ENCODE measurements around the gene ITPR1. TPM values are rescaled to one million over a fixed set of nuclear protein-coding genes. Genes with fewer than 3 reads are reported as not detected.

The ITPR1 gene
- total RNA-seq, 1 donor from 2014 or later, result 25.9 TPM

DNA sequence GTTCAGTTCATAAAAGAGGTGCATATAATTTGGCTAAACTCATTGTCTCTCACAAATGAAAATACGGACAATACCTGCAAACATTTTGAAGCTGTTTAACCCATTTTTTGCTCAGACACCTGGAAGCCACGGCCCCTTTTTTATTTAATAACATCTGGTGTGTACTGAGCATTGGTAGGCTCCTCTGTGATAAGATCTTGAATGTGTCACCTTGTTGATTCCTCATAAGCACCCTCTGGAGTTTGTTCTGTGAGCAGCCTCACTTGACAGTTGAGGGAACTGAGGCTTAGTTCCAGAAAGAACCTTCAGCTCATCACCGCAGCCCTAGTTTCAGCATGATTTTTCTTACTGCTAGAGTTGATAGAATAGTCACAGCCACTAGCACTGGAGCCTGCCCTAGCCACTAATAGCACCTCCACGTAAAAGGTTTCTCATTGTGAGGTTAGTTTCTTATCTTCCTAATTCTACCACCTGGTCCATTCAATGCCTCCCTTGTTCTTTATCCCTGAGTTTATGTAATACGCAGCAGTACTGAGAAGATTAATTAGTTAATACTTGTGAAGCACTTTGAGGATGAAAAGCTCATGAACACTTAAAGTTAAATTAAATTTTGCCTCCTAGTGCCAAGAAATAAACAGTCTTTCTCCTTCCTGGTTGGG, 71.9 kb downstream of the ITPR1 start:
- DNase-seq (ENCODE audit: low read depth), result no peak

DNA sequence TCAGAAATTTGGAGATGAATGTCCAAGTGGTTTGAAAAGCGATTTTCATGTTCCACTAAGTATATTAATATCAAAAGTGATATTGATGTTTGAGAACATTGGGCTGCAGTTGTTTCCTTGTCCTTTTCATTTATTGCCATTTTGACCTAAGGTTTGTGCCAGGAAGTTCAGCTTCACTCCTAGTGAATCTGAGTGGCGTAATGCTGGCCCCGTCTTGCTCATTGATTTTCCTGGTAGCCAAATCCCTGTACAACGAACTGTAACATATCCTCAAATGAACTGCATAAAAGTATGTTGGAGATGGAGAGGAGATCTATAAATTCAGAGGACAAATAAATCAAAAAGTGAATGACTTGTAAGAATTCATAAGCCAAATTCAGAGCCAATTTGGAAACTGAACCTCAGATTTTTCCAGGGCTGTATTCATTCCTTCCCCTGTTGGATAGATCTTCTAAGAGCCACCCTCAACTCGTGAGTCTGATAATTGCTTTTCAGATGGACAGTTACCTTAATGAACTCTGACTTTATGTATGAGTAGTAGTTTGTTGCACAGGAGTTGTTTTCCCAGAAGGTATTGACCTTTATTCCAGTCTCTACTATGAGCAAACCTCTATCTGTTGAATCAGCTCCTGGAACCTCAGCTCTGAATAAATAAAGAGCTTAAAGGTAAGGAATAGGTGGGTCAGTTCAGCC, 72.8 kb downstream of the ITPR1 start:
- DNase-seq (ENCODE audit: low read depth), result no peak

DNA sequence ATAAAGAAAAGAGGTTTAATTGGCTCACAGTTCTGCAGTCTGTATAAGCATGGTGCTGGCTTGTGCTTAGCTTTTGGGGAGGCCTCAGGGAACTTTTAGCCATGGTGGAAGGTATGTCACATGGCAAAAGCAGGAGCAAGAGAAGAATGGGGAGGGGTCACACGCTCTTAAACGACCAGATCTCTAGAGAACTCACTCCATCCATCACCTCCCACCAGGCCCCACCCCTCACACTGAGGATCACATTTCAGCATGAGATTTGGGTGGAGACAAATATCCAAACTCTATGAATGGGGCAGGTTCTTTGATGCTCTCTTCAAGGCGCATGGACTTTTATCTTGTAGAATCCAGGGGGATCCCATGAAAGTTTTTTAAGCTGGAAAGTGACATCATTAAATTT, 75.7 kb downstream of the ITPR1 start:
- no peak for DNase-seq (ENCODE audit: low read depth)

DNA sequence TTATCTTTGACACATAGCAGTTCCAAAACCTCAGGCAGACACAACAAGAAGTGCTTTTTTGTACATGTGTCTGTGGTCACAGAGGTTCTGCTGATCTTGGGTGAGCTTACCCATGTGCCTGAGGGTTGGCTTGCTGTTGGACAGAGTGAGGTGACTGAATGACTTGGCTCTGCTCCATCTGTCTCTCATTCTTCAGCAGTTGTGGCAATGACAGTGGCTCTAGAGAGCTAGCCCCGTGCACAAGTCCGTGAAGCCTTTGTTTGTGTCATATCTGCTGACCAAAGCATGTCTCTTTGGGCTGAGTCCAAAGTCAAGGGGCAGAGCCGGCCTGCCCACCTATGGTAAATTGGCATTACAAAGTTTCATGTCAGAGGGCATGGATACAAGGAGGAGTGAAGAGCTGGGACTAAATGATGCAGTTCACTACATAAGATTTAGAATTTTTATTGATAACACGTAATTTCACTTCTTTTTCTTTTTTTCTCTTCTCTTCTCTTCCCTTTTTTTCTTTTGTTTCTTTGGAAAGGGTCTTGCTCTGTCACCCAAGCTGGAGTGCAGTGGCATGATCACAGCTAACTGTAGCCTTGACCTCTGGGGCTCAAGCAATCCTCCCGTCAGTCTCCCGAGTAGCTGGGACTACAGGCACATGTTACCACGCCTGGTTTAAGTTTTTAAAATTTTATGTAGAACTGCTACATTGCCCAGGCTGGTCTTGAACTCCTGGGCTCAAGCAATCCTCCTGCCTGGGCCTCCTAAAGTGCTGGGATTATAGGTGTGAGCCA, 77.9 kb downstream of the ITPR1 start:
- DNase-seq (ENCODE audit: low read depth), result peak; percentile 57

DNA sequence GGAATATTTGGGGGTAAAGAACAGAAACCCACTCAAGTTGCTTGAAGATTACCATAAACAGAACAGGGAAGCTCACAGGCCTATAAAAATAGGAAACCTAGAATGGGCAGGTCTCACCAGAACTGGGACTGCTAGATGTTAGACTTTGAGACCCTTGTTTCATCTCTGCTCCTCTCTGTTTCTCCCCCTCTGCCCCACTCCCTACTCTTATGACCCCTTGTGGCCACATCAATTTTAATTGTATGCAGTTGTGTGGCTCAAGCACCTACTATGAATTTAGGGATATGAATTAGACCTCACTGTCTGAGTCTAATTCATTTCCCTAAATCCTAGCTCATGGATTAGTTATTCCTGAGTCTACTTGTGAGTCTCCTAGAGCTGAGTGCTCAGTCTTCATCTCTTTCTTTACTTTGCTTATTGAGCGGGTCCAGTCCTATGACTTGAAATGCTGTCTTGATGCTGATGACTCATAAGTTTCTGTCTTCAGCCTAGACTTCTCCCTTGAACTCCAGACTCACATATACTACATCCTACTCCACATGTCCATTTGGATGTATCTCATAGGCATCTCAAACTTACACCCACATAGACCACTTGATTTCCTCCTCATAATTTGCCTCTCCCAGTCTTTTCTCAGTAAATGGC, 78.7 kb downstream of the ITPR1 start:
- no peak for DNase-seq (ENCODE audit: low read depth)

DNA sequence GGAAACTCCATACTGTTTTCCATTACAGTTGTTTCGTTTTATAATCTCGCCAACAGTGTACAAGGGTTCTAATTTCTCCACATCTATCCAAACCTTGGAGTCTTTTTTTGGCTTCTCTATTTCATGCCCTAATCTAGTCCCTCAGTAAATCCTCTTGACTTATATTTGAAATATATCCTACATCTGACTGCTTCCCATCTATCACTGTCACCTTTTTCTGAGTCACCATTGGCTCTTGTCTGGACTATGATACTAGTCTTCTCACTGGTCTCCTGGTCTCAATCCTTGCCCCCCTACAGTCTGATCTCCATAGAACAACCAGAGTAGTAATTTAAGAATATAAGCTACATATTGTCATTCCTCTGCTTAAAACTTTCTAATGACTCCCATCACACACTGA, 80.0 kb downstream of the ITPR1 start:
- no peak for DNase-seq (ENCODE audit: low read depth)

DNA sequence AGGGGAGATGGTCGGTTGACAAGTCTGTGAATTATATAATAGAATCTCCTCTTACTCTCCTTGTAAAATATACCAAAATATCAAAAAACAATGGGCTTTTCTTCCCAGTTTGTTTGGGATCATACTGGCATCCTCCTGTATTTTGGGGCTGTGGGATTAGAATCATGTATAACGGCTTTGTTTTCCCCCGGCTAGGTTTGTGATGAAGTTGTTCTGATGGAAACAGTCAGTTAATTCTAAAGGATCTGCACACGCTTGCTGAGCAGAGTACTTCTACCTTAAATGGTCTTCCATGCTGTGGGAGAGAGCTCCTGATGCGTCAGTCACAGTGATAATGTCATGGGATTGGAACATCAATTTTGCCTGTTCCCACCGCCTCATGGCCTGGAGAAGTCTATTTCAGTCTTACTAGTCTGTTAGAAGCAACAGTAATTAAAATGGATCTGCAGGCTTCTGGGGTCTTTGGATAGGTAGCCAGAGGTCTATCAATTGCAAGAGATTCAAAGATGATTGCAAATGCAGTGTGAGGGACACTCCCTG, 81.3 kb downstream of the ITPR1 start:
- no peak for DNase-seq (ENCODE audit: low read depth)

DNA sequence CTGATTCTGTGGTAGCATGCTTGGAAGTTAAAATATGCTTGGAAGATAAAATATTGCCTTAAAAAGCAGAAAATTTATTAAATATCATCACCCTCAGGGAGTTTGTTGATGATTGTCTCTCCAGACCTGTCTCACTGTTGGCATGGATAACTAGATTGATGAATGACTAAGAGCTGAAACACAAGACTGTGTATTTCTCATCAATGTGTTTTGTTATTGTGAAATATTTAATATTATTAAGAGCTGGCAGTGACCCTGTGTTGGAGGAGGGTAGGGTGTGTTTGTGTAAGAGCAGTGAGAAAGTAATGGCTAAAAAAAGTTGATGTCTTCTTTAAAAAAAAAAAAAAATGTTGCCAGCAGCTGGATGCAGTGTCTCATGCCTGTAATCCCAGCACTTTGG, 82.2 kb downstream of the ITPR1 start:
- no peak for DNase-seq (ENCODE audit: low read depth)

DNA sequence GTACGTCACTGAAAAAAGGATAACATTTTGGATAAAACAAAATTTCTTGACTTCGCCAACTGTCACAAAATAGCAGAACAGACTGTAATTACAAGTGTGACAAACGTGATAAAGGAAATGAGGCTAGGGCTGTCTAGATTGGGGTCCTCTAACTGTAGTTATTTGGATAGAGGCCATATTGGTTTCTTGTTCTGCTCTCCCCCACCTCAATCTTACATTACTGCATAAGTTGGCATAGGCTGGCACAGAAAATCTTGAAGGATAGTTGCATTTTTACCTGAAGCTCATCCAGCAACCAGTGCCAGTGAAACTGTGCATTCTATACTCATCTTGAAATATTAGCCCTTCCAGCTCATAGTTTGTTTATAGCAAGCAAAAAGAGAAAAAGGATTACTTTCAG, 84.6 kb downstream of the ITPR1 start:
- no peak for DNase-seq (ENCODE audit: low read depth)

DNA sequence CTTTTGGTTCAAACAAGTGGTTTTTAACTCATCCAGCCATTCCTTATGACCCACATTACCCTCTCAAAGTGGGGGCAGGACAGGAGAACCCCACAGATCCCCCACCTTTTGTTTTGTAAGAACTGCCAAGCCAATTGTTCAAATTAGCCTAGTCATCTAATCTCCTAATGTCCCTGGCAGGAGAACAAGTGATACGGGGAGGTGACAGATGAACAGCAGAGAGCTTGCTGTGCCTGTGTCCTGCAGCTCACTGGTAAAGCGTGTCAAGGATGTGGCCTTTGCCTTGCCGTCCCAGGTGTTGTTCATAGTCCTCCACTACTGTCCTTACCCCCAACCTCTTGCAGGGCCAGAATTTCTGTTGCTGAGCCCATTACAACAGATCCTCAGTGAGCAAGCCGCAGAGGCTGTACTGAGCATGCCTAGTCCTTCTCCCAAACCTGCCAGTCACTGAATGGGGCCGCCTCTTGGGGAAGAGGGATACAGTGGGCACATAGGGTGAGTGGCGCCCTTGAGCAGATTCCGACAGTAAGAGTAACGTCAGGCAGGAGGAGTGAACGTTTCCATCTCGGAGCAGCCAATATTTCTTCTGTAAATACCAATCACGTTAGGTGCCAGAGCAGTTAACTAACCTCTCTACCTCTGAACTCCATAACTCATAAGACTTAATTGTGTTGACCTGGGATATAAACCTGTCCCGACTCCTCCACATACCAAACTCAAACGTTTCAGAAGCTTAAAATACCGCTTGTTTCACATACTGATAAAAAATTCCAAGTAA, 87.4 kb downstream of the ITPR1 start:
- no peak for DNase-seq (ENCODE audit: low read depth)

DNA sequence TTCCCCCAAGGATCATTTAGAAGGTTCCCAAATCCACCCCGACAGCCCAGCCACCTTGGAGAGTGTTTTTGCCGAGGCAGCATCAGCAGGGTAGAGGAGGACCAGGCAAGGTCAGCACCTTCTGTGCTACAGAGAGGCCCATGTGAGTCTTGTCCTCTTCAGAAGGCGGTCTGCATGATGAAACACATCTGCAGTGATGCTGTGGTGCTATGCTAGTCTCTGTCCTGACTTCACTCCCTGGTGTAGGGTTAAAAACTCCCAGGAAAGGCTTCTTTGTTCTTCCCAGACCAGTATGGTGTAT, 87.9 kb downstream of the ITPR1 start:
- DNase-seq (ENCODE audit: low read depth), result no peak

DNA sequence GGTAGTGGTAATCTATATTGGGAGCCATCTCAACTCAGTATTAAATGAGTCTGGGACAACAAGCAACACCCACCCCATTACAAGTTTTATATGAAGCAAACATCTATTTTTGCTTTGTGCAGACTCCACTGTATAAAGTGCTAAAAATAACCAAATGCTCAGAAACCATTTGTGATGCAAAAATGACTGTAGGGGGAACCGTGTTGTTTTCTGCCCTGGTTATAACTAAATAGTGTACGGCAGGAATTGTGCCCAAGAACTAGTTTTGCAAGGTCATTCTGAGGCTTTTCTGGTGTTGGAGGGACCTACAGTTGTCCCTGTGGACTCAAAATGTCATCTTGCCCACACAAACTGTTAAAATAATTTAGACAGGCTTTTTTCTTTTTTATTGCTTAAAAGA, 88.3 kb downstream of the ITPR1 start:
- DNase-seq (ENCODE audit: low read depth), result no peak

DNA sequence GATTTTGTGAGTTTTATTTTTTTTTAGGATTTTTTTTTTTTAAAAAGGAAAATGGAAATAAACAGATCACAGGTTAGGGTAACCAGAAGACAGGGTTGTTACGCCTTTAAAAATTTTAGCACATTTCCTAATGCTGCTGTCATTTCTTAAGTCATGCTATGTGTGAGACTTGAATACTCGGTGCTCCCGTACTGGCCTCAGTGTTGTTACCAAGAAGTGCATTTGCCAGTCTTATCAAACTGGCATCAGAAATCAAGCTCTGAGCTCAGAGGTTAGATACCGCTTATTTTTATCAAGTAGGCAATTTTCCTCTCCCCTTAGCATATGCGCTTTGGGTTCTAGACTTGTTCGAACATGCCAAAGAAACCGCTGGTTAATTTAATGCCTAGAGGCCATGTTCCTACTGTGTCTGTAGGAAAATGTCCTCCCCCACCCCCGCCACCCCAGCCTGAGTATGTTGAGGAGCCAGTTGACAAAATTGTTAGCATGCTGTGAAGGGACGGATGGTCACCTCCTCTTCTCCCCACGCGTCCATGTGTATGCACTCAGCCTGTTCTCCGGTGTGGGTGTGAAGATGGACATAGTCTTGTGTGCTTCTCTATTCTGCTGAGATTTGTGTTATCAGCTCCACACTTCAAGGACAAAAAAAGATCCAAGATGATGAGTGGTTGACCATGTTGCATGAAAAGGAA, 88.9 kb downstream of the ITPR1 start:
- DNase-seq (ENCODE audit: low read depth), result no peak

DNA sequence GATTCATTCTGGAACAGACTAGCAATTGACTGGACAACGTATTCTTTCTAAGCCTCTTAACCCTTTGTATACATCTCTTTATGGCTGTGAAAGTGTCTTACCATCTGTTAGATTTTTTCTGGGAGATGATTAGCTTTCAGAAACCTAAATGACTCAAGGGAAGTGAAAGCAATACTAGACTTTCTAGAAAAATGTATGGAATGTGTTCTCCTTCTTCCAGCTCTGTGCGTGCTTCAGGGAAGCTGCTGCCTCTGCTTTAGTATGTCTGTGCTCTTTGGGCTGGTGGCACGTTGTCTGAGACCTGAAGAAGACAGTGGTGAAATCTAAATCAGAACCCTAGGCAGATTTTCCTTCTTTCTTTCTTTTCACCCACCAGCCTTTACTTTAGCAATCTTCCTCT, 89.5 kb downstream of the ITPR1 start:
- DNase-seq (ENCODE audit: low read depth), result no peak

DNA sequence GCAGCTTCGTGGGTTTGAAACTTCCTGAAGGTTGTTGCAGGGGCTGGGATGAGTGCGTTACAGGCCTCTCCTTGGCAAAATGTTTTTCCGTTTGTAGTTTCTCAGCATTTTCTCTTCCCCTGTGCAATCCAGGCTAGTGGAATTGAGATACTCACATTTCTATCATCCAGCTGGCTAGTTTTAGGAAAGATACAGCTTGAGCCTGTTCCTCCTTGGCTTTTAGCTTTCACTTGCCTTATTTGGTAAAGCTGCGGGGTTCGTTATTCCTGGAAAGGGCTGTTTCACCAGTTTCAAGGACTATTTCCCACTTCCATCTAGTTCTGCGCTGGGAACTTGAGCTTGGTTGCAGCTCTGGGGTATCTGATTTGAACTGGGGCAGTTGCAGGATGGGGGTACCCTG, 90.3 kb downstream of the ITPR1 start:
- DNase-seq (ENCODE audit: low read depth), result peak; percentile 48

DNA sequence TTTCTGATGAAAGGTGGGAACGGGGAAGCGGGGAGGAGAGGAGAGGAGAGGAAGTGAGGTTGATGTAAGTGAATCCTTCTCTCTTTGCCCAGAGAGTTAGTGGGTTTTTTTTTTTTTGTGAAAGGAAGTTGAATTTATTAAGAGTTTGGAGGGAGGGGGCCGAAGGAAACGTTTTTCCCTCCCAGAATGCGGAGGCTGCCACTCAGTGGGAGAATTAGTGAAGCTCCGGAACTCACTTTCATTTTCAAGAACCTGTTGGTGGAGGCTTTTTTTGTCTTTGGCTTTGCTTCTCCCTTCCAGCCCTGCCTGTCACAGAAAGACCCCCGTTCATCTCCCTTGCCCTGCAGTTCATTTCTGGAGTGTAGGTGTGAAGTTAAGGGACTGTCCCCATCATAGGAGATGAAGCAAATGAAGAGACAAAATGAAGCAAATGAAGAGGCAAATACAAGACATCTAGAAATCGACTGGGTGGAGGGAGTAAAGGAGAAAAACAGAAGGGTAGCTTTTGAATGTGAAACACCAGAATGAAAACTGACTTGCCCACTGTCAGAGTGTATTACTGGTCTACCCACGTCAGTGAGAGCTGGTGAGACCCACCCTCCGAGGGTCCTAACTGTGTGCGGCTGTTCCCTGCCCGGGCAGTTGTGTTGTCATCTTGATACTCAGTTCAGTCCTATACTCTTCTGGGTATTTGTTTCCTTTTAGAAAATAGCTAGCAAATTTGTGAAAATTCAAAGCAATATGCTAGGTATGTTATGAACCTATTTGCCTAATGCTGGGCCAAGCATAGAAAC, 91.5 kb downstream of the ITPR1 start:
- DNase-seq (ENCODE audit: low read depth), result no peak

DNA sequence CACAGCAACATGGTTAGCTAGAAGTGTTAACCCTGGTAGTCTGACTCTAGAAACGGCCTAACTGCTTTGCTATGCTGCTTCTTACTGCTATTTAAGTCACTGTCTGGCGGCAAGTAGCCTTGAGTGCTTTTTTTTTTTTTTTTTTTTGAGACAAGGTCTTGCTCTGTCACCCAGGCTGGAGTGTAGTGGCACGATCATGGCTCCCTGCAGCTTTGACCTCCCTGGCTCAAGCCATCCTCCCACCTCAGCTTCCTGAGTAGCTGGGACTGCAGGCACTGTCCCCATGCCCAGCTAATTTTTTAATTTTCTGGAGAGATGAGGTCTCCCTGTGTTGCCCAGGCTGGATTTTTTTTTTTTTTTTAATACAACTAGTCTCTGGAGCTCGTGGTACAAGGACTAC, 93.2 kb downstream of the ITPR1 start:
- DNase-seq (ENCODE audit: low read depth), result no peak

DNA sequence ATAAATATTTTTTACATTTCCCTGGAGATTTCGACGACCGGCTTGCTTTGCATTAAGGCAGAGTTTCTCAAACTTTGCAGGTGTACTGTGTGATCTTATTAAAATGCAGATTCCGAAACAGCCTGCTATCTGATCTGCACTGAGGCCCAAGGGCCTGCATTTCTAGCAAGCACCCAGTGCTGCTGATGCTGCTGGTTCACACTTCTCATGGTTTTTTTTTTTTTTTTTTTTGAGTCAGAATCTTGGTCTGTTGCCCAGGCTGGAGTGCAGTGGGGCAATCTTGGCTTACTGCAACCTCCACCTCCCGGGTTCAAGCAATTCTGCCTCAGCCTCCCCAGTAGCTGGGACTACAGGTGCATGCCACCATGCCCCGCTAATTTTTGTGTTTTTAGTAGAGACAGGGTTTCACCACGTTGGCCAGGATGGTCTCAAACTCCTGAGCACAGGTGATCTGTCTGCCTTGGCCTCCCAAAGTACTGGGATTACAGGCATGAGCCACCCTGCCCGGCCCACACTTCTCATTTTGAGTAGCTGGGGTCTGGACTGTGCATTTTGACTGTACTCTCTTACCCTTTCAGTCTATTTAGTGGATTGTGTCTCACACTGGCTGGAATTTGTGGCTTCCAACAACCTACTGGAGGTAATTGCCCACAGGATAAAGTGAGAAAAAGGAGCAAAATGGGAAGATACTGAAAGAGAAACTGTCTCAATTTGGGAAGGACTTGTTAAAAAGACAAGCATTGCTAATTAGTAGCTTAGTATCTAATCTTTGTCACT, 94.1 kb downstream of the ITPR1 start:
- DNase-seq (ENCODE audit: low read depth), result no peak

DNA sequence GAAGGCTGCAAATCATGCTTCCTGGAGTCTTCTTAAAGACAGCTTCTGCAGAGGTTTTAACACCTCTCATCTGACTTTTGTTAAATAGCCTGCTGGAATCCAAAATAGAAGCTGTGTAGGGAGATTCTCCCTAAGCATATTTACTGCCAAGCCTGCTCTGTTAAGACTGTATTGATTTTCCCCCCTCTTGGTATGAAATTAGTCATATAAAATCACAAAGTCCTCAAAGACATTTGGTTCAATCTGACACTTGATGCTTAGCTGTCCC, 94.6 kb downstream of the ITPR1 start:
- DNase-seq (ENCODE audit: low read depth), result no peak

All from myocyte (in vitro differentiated cells).